HG03196 (cell line): ENCODE data around the gene DNAJA4.

ENCODE experiments used
- ATAC-seq: cut with Tn5 transposase; IDR thresholded peaks from one replicate; pipeline ENCODE4 v1.9.1; 2021; ENCODE audit not compliant: unreplicated experiment

Gene DNAJA4

GRCh38 chr15:78276064-78276943 is 11.9 kb downstream of the DNAJA4 start:
- no peak for ATAC-seq

- no peak for ATAC-seq
Observed at GRCh38 chr15:78280319-78281072, 16.1 kb downstream of the DNAJA4 start.

GRCh38 chr15:78282324-78282723 is 18.0 kb downstream of the DNAJA4 start:
- no peak for ATAC-seq

- no peak for ATAC-seq
Observed at GRCh38 chr15:78284758-78285157, 20.4 kb downstream of the DNAJA4 start.

GRCh38 chr15:78290222-78290621 is 25.9 kb downstream of the DNAJA4 start:
- ATAC-seq = no peak

GRCh38 chr15:78291052-78291451 is 26.7 kb downstream of the DNAJA4 start:
- ATAC-seq = no peak

GRCh38 chr15:78291698-78292097 is 27.3 kb downstream of the DNAJA4 start:
- ATAC-seq = no peak

GRCh38 chr15:78292219-78292618 is 27.9 kb downstream of the DNAJA4 start:
- no peak for ATAC-seq

GRCh38 chr15:78299101-78299930 is 35.0 kb downstream of the DNAJA4 start, which contains the start of gene SKIC8:
TSS of gene SKIC8 (minus strand) at chr15:78299609. CDS start at chr15:78295686, 3,923 bp downstream.
- ATAC-seq = peak; percentile 82

- no peak for ATAC-seq
Observed at GRCh38 chr15:78301326-78301725, 37.0 kb downstream of the DNAJA4 start.

- no peak for ATAC-seq
Observed at GRCh38 chr15:78301828-78302227, 37.5 kb downstream of the DNAJA4 start.

GRCh38 chr15:78302579-78303312 is 38.4 kb downstream of the DNAJA4 start:
- no peak for ATAC-seq

GRCh38 chr15:78304216-78305066 is 40.1 kb downstream of the DNAJA4 start:
- no peak for ATAC-seq

GRCh38 chr15:78306176-78306774 is 41.9 kb downstream of the DNAJA4 start:
- ATAC-seq = no peak

- no peak for ATAC-seq
Observed at GRCh38 chr15:78307976-78308375, 43.6 kb downstream of the DNAJA4 start.

GRCh38 chr15:78308422-78309032 is 44.2 kb downstream of the DNAJA4 start:
- no peak for ATAC-seq

- no peak for ATAC-seq
Observed at GRCh38 chr15:78311292-78311691, 46.9 kb downstream of the DNAJA4 start.

- ATAC-seq = no peak
Observed at GRCh38 chr15:78312536-78312935, 48.2 kb downstream of the DNAJA4 start.

GRCh38 chr15:78312957-78313356 is 48.6 kb downstream of the DNAJA4 start:
- no peak for ATAC-seq
